Chondrocyte (in vitro differentiated cells): ENCODE results near the gene STAT6. TPM values are rescaled to one million over a fixed set of nuclear protein-coding genes. Genes with fewer than 3 reads are reported as not detected.

Source experiments
- DNase-seq: peaks from one replicate; pipeline ENCODE4 v3.0.0; 2021; ENCODE audit warnings: mixed read lengths, low spot score
- H3K27ac Mint-ChIP-seq: one replicate; pipeline ENCODE4 v1.8.0; 2021; ENCODE audit warnings: mild to moderate bottlenecking, moderate library complexity, mixed read lengths; ENCODE audit not compliant: unreplicated experiment
- H3K27me3 Mint-ChIP-seq: 2 replicates; pipeline ENCODE4 v1.8.0; 2021; ENCODE audit warnings: low read depth, mixed read lengths
- H3K36me3 Mint-ChIP-seq: 2 replicates; pipeline ENCODE4 v1.8.0; 2021; ENCODE audit warnings: low read depth, mixed read lengths
- H3K4me1 Mint-ChIP-seq: 2 replicates; pipeline ENCODE4 v1.8.0; 2021; ENCODE audit warnings: low read depth, mild to moderate bottlenecking, mixed read lengths
- H3K4me3 Mint-ChIP-seq: one replicate; pipeline ENCODE4 v1.8.0; 2021; ENCODE audit warnings: mild to moderate bottlenecking, moderate library complexity, mixed read lengths; ENCODE audit not compliant: unreplicated experiment
- H3K9me3 Mint-ChIP-seq: 2 replicates; pipeline ENCODE4 v1.8.0; 2021; ENCODE audit warnings: low read depth, mixed read lengths
- total RNA-seq: library from RNA; stranded (reverse); gene quantifications from 3 replicates; pipeline ENCODE4 v1.2.1, GENCODE V29; 2021
- TF ChIP-seq, protein P1 (sequence below): fragments of 200-600 bp; sonication (generic); IDR thresholded peaks from 2 replicates; pipeline ENCODE4 v1.5.0; 2021; ENCODE audit warnings: antibody characterized with exemption, mild to moderate bottlenecking, moderate library complexity

STAT6 gene
- total RNA-seq, 1 donor from 2014 or later, result 89.4 TPM

DNA sequence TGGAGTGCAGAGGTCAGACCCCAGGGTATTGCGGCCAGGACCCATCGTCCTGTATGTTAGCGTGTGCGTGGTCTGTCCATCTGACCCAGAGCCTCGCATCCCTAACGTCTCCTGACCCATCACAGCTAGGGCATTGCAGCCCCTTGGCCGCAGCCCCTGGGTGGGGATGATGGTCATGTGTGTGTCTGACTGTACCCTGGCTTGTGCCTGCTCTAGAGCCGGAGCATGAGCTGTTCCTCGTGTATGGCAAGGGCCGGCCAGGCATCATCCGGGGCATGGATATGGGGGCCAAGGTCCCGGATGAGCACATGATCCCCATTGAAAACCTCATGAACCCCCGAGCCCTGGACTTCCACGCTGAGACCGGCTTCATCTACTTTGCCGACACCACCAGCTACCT lies 47.0 kb upstream of the STAT6 start:
- no peaks in the 10 kb centered on the region for H3K9me3 Mint-ChIP-seq
- H3K4me3 Mint-ChIP-seq, result no peak overlapping the region
- no peak for DNase-seq
- H3K36me3 Mint-ChIP-seq, result peaks cover 65% of the 10 kb centered on the region
- H3K27me3 Mint-ChIP-seq, result no peaks in the 10 kb centered on the region
- no peak overlapping the region for H3K27ac Mint-ChIP-seq
- TF ChIP-seq, protein P1, sequence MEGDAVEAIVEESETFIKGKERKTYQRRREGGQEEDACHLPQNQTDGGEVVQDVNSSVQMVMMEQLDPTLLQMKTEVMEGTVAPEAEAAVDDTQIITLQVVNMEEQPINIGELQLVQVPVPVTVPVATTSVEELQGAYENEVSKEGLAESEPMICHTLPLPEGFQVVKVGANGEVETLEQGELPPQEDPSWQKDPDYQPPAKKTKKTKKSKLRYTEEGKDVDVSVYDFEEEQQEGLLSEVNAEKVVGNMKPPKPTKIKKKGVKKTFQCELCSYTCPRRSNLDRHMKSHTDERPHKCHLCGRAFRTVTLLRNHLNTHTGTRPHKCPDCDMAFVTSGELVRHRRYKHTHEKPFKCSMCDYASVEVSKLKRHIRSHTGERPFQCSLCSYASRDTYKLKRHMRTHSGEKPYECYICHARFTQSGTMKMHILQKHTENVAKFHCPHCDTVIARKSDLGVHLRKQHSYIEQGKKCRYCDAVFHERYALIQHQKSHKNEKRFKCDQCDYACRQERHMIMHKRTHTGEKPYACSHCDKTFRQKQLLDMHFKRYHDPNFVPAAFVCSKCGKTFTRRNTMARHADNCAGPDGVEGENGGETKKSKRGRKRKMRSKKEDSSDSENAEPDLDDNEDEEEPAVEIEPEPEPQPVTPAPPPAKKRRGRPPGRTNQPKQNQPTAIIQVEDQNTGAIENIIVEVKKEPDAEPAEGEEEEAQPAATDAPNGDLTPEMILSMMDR, result no peak
- H3K4me1 Mint-ChIP-seq, result peaks cover 9% of the 10 kb centered on the region

- H3K4me3 Mint-ChIP-seq, result no peak overlapping the region
- DNase-seq, result no peak
- no peaks in the 10 kb centered on the region for H3K27me3 Mint-ChIP-seq
Measured at GRCh38 chr12:57157588-57158173, 46.5 kb upstream of the STAT6 start.

DNA sequence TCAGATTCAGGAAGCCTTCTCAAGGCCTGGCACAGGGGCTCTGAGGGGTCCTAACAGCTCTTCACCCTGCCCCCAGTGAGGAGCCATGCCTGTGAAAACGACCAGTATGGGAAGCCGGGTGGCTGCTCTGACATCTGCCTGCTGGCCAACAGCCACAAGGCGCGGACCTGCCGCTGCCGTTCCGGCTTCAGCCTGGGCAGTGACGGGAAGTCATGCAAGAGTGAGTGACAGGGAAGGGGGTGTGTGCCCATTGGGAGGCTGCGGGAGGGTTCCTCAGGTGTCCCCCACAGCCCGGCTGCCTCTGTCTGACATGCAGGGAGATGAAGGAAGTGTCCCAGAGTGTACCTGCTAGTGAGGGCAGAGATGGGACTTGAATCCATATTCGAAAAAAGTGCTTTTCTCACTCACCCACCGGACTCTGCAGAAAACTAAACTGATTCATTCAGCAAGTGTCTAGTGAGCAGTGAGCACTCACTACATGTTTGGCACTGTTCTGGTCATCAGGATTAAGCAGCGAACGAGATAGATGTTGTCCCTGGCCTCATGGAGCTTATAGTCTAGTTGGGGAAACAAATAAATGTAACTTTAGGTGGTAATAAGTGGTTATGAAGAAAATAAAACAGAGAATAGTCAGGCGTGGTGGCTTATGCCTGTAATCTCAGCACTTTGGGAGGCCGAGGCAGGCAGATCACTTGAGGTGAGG lies 45.7 kb upstream of the STAT6 start:
- Mint-ChIP-seq H3K4me1 (peaks cover 23% of the 10 kb centered on the region), H3K27ac (no peak overlapping the region), H3K36me3 (peaks cover 56% of the 10 kb centered on the region), H3K4me3 (no peak overlapping the region), H3K9me3 (no peaks in the 10 kb centered on the region), H3K27me3 (no peaks in the 10 kb centered on the region)
- no peak for DNase-seq
- TF ChIP-seq, protein P1, result no peak

More at GRCh38 chr12:57157588-57158173, 46.5 kb upstream of the STAT6 start:
- Mint-ChIP-seq H3K36me3 (peaks cover 64% of the 10 kb centered on the region), H3K27ac (peak overlapping the region; percentile 22), H3K9me3 (no peaks in the 10 kb centered on the region), H3K4me1 (peaks cover 15% of the 10 kb centered on the region)
- TF ChIP-seq, protein P1, result no peak

GRCh38 chr12:57154804-57155434 lies 43.8 kb upstream of the STAT6 start:
- no peak overlapping the region for H3K27ac Mint-ChIP-seq
- H3K9me3 Mint-ChIP-seq, result no peaks in the 10 kb centered on the region
- H3K4me3 Mint-ChIP-seq, result no peak overlapping the region
- H3K4me1 Mint-ChIP-seq, result peaks cover 42% of the 10 kb centered on the region
- TF ChIP-seq, protein P1, result no peak
- peaks cover 40% of the 10 kb centered on the region for H3K36me3 Mint-ChIP-seq
- DNase-seq, result no peak
- no peaks in the 10 kb centered on the region for H3K27me3 Mint-ChIP-seq

- Mint-ChIP-seq H3K27ac (peak overlapping the region; percentile 12), H3K9me3 (no peaks in the 10 kb centered on the region), H3K36me3 (peaks cover 43% of the 10 kb centered on the region), H3K4me3 (no peak overlapping the region), H3K27me3 (no peaks in the 10 kb centered on the region), H3K4me1 (peaks cover 51% of the 10 kb centered on the region)
- TF ChIP-seq, protein P1, result no peak
- DNase-seq, result no peak
Measured at GRCh38 chr12:57154076-57154475, 42.9 kb upstream of the STAT6 start.
